GM11168 (cell line): ENCODE measurements around the gene CYP24A1.

ENCODE experiments used
- in situ Hi-C: fragments of 300-500 bp; cut with MboI; formaldehyde crosslinking; loops from one replicate; pipeline ENCODE4 v1.12.0; 2022; ENCODE audit warnings: low sequenced_read_pairs; ENCODE audit not compliant: unreplicated experiment

CYP24A1 gene

DNA sequence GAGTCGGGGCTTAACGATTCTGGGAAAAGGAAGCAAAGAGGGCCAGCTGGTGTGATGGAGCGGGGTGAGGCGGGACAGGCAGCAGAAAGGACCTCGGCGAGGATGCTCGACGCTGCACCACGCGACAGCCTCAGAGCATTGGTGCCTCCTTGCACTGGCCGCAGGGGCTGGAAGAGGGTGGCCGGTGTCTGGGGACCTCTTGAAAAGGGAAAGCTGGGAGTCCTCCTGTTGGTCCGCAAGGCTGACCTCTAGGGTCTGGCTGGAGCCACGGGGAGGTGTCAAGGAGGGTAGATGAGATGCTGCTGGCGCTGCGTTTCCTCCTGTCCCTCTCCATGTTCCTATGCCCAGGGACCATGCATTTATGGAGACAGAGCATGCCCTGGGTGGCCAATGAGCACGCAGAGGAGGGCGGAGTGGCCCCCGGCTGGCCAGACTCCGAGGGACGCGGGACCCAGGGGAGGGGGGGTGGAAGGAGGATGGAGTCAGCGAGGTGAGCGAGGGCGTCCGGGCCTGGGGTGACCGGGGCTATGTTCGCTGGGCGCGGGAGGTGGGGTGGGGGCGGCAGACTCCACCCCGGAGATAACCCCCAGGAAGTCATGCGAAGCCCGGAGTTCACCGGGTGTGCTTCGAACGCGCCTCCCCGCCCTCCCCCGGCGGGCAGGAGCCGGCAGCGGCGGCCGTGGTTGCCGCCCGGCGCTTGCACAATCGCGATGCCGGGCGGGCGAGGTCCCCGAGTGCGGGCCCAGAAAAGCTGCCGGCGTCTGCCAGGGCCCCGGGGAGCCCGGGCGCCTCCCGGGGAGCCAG is at the start of gene CYP24A1:
Gene CYP24A1, minus strand, starts transcription at position 334 of the 804 bp plus-strand sequence. CDS start 407 bp downstream, outside the sequence.
- in situ Hi-C loops = no loop called here

DNA sequence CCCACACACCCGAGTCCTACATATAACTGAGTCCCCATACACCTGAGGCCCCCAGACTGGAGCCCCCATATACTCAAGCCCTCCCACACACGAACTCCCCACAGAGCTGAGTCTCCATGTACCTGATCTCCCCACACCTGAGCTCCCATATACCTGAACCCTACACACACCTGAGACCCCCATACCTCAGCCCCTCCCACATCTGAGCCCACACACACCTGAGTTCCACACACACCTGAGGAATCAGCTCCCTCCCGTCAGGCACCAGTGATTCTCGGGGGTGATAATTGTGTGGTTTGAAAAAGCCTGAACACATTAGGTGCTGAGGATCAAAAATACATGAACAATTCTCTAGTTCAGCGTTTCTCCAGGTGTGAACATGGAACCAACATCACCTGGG is 49.5 kb upstream of the CYP24A1 start:
- in situ Hi-C loops = loop anchor here (10.0 to 25.0 kb wide), 2 partner anchors 422 to 661 kb away; no protein-coding TSS in a partner anchor

DNA sequence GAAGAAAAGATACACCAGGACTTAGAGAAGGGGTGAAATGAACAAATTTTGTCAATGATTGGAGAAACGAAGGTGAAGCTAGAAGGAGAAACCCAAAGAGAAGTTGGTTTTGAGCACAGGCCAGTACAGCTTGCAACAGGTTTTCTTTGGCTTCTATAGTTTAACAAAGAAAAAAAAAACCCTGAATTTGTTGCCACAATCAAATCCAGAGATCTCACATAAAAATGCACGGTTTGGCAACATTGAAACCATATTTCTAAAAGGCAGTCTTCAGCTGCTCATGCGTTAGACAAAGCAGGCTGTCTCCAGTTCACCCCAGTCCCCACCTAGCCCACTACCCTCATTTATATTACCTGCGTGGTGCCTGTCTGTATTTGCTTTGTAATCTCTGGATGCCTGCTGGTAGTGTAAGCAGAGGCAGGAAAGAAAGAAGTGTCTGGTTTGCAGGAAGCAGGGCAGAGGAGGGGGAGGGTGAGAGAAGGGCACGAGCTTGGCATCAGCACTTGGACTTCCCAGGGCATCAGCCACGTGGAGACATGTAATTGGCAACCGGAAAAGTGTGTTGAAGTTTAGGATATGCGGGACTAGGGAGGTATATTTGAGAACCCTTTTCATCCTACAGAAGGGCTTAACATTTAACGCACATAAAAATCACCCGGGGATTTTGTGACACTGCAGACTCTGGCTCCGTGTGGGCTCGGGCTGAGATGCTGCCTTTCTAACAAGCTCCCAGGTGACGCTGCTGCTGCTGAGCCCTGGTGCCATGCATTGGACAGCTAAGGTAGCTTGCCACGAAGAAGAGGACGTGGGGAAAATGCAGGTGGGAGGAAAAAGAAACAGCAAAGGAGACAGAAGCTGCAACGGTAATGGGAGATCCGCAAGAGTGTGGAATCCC is 48.5 kb upstream of the CYP24A1 start:
- in situ Hi-C loops = loop anchor here (10.0 to 25.0 kb wide), 2 partner anchors 423 to 660 kb away; no protein-coding TSS in a partner anchor

DNA sequence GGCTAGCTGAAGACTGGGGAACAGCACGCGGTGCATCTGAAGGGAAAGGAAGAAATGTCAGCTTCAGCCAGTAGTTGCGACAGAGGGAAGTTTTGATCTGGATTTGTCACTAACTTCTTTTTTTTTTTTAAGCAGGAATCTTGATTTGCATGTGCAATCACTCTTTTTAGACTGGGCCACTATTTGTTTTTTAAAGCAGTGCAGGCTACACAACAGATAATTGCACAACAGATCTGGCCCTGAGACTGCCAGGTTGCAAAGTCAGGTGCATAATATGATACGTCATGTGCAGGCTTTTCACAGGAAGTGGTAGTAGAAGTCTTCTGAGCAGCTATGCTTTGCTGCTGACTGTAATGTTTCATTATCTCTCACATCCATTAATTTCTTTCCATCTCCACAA is 47.6 kb upstream of the CYP24A1 start:
- in situ Hi-C loops = loop anchor here (10.0 to 25.0 kb wide), 2 partner anchors 423 to 659 kb away; no protein-coding TSS in a partner anchor

DNA sequence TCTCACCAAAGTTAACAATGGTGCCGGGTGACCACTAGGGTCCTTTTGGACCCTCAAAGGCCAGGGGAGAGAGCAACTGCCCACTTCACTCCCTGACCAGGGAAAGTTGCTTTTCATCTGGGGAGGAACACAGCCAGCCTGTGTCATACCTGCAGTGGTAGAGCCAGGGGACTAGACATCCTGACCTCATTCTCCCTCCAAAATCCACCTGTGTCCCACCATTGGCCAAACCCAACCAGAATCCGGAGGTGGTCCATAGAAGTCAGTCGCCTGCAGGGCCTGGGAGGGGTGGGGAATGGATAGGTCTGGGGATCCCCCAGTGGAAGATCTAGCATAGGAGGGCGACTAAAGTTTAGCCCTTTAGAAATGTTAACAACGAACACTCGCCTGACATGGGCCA is 46.9 kb upstream of the CYP24A1 start:
- in situ Hi-C loops = loop anchor here (10.0 to 25.0 kb wide), 2 partner anchors 424 to 658 kb away; no protein-coding TSS in a partner anchor

DNA sequence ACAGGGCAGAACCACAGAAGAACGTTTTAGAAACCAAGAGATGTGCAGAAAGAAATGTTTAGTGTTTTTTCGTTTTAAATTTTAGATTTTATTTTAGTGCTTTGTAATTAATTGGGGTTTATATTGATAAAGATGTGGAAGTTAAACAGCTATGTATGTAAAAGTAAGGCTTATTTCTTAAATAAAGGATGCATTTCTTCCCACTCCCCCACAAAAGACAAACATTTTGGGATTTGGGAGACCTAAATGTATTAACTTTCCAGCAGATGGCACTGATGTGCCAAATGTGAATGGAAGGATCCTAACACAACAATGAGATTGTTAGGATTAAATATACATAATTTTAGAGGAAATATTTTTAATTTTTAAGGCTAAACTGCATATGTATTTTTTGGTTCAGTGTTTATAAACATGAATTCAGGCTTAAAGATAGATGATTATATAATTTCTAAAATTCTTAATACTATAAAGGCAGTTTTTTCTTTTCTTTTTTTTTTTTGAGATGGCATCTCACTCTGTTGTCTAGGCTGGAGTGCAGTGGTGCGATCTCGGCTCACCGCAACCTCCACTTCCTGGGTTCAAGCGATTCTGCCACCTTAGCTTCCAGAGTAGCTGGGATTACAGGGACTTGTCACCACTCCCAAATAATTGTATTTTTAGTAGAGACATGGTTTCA is 46.1 kb upstream of the CYP24A1 start:
- in situ Hi-C loops = loop anchor here (10.0 to 25.0 kb wide), 2 partner anchors 425 to 658 kb away; no protein-coding TSS in a partner anchor

DNA sequence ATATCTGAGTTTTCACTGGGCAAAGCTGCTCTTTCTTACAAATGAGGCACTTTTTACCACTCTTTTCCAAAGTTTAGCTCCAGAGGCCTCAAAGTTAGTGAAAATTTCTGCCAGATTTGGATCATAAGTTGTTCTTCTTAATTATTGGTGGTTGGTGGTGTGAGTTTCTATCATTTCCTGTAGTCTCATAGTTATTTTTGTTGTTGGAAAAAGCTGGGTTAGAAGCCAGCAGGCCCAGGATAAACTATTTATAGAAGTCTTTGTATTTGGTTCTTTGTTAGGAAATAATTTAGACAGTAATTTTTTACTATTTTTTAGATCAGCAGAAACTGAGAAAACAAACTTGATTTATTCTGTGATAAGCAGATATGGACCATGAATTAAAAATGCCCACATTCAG is 44.7 kb upstream of the CYP24A1 start:
- in situ Hi-C loops = loop anchor here (25.0 kb wide), 1 partner anchor 656 kb away; no protein-coding TSS in a partner anchor

DNA sequence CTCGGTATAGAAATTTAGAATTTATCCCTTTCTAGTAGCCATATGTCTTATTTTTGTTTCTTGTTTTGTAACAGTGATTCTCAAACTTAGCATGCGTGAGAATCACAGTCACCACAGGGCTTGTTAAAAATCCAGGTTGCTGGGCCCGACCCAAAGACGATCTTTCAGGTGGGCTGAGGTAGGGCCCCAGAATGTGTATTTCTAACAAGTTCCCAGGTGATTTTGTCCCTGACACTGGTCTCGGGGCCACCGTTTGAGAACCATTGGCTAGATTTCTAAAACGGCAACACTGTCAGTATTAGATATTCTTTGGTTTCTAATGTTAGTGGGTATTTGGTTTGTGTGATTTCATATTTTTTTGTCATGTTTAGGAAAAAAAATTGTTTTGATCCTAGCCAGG is 44.0 kb upstream of the CYP24A1 start:
- in situ Hi-C loops = loop anchor here (25.0 kb wide), 1 partner anchor 655 kb away; no protein-coding TSS in a partner anchor

DNA sequence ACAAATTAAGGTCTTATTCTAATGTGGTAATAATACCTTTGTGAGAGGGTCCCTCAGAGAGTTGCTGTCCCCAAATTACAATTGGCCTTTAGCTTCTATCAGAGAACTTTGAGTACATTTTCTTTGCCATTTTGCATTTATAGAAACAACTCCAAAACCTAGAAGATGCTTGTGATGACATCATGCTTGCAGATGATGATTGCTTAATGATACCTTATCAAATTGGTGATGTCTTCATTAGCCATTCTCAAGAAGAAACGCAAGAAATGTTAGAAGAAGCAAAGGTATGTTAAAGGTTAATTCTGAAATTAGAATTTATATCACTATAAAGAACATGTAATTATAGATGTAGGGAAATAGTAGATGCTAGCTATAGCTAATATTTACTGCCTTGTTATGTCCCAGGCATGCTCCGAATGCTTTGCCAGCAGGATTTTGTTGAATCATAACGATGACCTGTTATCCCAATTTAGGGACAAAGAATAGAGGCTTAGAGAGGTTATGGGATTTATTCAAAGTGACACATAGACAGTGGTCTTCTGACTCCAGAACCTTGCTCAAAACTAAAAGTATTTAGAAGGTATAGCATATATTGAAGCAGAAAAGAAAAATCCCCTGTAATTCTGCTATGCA is 41.5 kb upstream of the CYP24A1 start:
- in situ Hi-C loops = loop anchor here (25.0 kb wide), 1 partner anchor 653 kb away; no protein-coding TSS in a partner anchor

DNA sequence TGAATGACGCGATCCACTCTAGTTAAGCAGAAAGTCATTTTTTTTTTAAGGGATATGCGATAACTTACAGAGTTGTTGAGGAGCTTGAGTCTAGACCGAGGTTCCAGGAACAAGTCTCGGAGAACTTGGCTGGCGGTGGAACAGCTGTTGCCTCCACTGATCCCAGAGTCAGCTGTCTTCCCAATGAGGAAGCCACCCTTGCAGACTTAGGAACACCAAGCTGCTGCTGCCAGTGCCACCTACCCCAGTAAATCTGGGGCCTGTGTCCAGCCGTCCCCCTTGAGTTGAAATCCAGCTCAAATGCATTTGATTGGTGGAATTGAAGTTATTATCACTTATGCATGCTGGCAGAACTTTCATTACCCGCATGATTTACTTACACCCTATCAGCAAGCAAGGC is 40.8 kb upstream of the CYP24A1 start:
- in situ Hi-C loops = loop anchor here (25.0 kb wide), 1 partner anchor 652 kb away; no protein-coding TSS in a partner anchor

DNA sequence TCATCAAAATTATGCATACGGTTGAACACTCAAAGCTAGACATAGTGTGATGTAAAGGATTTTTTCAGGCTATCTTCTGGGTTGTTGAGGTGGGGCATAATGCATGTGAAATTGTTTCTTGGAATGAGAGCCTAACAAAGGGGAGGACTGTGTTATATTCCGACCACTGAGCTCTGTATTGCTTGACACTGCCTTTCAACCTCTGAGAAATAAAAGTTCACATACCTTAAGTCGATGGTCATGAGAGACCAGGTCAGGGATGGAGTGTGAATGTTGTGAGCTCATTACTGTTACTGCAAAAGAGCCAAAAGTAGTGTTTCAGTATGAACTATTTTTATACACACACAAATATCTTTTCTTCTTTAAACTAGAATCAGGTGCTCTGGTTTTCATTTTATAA is 39.1 kb upstream of the CYP24A1 start:
- in situ Hi-C loops = loop anchor here (25.0 kb wide), 1 partner anchor 651 kb away; no protein-coding TSS in a partner anchor

DNA sequence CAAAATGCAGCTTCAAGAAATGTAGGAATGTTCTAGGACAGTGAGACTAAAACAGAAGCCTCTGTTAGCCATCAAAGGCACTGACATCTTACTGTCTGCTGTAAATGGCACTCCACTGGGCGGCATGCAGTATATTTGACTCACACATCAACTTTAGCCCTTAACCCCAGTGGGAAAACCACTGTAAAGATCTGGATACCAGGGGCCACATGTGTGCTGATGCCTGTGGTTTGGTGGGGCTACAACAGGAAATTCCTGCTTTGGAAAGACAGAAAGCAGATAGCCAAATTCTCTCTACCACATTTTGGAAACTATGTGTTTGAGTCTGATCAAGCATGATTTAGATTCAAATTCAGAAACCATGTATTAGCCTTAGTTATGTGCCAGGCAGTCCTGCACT is 38.4 kb upstream of the CYP24A1 start:
- in situ Hi-C loops = loop anchor here (25.0 kb wide), 1 partner anchor 650 kb away; no protein-coding TSS in a partner anchor

DNA sequence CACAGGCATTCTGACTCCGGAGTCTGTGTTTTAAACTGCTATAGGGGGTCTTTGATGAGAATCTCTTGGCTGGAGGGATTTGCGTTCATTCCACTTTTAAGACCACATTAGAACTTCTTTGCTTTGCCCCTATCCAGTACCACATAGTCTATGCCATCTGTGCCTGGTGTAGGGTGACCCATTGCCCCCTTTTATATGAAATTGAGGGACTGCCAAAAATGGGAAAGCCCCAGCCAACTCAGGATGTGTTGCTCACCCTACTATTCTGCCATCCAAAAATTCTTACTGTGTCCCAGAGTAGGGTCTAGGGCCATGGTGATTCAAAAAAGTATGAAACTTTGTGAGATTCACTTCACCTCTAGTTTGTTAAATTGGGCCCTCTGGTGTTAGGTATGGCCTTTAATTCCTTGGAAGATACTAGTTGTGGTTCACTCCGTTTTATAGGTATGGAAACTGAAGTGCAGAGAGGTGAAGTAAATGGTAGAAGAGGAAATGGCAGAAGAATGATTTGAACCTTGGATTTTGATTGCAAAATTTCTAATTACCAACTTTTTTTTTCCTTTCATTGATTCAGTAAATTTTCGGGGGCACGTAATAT is 35.5 kb upstream of the CYP24A1 start:
- in situ Hi-C loops = loop anchor here (25.0 kb wide), 1 partner anchor 647 kb away; no protein-coding TSS in a partner anchor

DNA sequence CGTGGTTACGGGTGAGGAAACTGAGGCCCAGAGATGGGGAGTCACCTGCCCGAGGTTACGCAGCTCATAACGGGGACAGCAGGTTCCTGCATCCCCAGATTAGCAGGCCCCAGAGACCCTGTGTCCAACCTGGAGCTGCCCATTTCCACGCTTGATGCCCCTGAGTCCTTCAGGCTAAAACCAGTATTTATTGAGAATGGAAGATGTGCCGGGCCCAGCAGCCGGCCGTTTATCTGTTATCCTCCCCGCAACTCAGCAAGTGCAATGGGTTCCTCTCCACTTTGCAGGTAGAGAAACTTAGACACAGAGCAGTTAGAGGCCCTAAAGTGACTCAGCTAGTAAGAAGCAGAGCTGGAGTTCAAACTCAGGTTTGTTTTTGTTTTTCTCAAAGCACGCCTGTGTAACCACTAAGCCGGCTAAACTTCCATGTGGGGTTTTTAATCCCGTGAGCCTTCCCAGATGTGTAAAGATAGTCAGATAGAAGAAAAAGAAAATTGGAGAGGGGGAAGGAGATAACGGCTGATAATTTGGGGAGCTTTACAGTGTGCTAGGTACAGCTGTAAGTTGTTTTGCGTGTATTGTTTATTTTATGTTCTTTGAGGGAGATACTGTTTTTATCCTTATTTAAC is 34.9 kb upstream of the CYP24A1 start:
- in situ Hi-C loops = loop anchor here (25.0 kb wide), 1 partner anchor 646 kb away; no protein-coding TSS in a partner anchor

DNA sequence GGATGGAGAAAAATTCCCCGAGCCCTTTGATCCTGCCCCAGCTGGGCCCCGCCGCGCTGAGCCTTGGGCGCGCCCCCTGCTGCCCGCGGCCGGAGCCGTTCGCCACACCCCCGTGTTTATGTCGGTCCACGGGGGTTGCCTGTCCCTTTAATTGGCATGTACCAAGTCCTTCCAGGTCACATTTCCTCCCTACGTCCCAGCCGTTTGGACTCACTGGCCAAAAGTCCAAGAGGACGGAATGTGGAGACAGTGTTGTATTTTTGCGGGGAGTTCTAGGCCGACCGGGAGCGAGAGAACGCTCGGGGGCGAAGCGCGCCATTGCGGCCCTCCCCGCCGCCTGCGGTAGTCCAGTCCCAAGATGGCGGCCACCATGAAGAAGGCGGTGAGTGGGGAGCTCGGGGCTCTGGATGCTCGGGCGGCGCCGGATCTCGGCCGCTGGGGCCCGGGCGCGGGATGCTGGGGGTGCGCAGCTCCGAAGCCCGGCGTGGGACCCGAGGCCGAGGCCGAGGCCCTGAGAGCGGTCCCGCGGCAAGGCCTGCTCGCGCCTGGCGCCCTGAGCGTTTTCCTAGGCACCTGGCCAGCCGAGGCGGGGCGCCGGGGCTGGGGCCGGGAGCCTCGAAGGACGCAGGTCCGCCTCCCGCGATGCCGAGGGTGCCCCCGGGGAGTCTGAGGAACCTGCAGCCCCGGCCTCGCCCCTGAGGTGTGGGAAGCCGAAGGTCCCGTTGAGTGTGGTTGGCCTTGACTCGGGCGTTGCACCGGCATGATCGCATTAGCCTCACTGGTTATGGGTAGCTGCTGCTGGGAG is 34.2 kb upstream of the CYP24A1 start, which contains the start of gene PFDN4:
Gene PFDN4, plus strand, starts transcription at position 345 of the 805 bp plus-strand sequence. Its CDS starts 14 bp downstream, at position 359.
- in situ Hi-C loops = loop anchor here (25.0 kb wide), 1 partner anchor 646 kb away; no protein-coding TSS in a partner anchor

DNA sequence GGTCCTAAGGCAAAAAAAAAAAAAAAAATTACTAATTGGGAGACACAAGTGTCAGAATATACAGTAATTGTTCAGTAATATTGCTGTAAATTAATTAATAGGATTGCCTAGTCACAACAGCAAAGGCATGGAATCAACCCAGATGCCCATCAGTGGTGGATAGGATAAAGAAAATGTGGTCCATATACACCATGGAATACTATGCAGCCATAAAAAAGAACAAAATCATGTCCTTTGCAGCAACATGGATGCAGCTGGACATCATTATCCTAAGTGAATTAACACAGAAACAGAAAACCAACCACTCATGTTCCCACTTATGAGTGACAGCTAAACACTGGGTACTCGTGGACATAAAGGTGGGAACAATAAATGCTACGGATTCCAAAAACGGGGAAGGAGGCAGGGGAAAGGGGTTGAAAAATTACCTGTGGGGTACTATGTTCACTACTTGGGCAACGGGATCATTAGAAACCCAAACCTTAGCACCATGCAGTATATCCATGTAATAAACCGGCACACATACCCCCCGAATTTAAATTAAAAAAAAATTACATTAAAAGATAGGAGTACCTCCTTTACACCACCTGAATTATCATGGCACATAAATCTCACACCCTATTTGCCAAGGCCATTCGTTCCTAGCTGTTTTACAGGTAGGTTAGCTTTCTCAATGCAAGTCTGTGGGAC is 33.4 kb upstream of the CYP24A1 start:
- in situ Hi-C loops = loop anchor here (25.0 kb wide), 1 partner anchor 645 kb away; no protein-coding TSS in a partner anchor

DNA sequence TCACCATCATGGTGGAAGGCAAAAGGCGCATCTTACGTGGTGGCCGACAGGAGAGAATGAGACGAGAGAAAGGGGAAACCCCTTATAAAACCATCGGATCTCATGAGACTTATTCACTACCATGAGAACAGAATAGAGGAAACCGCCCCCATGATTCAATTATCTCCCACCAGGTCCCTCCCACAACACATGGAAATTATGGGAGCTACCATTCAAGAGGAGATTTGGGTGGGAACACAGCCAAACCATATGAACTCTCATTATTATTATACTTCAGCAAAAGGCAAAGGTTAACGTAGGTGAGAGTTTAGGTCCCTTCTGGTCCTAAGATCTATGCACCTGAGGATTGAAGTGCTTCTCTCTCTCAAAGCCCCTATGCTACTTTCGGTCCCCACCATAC is 31.7 kb upstream of the CYP24A1 start:
- in situ Hi-C loops = loop anchor here (25.0 kb wide), 1 partner anchor 643 kb away; no protein-coding TSS in a partner anchor
